NOMO-1 treated with dmso at 0.1 percent for 144 hours (cell line): ENCODE results near the gene RTL5.
A peak's percentile ranks its signal among the peaks of the same experiment; 100 is the strongest.

Experiments used
- DNase-seq: peaks from one replicate; lab custom pipeline; 2025; ENCODE audit not compliant: unreplicated experiment; lab: John Stamatoyannopoulos, UW

RTL5 gene

DNA sequence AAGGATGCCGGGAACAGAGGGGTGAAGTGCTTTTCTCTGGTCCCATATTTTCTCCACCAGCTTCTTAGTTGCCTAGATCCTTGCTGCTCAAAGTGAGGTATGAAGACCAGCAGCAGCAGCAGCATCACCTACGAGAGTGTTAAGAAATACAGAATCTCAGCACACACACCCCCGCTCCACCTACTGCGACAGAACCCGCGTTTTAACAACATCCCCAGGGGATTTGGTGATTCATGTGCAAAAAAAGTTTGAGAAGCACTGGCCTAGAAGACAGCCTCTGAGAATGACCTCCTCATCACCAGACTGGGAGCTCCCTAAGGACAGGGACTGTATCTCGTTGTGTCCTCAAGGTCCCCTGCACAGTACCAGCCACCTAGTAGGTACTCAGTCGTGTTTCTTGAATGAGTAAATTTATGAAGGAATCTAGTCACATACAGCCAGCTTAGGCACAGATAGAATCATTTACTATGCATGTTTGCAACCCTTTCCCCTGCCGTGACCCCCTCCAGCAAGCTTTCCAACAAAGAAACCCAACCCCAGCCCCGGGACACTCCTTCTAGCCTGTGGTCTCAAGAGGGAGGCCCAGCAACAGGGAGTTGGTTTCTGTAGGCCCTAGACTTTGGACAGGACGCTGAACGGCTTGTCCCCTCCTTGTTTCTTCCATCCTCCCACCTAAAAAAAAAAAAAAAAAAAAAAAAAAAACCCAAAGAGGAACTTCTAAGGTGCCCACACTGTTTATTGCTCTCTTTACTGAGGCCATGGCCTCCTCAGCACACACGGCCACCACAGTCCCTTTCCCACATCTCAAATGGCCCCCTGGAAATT lies 21.5 kb downstream of the RTL5 start:
- DNase-seq, result peak; percentile 11

DNA sequence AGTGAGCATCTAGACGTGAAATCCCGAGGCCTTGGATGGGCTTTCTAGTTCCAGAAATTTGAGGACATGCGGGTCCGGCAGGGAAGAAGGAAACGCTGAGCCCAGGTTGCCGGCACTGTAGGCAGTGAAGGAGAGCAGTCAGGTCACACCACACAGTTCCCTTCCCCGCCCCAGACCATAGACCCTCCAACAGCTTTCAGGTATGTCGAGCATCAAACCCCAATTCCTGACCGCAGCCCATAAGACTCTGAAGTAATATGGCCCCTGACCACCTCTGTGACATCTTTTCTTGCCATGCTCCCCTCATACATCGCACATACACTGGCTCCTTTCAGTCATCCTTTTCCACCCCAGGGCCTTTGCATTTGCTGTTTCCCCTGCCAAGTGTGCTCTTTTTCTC lies 23.0 kb downstream of the RTL5 start:
- DNase-seq, result no peak

DNA sequence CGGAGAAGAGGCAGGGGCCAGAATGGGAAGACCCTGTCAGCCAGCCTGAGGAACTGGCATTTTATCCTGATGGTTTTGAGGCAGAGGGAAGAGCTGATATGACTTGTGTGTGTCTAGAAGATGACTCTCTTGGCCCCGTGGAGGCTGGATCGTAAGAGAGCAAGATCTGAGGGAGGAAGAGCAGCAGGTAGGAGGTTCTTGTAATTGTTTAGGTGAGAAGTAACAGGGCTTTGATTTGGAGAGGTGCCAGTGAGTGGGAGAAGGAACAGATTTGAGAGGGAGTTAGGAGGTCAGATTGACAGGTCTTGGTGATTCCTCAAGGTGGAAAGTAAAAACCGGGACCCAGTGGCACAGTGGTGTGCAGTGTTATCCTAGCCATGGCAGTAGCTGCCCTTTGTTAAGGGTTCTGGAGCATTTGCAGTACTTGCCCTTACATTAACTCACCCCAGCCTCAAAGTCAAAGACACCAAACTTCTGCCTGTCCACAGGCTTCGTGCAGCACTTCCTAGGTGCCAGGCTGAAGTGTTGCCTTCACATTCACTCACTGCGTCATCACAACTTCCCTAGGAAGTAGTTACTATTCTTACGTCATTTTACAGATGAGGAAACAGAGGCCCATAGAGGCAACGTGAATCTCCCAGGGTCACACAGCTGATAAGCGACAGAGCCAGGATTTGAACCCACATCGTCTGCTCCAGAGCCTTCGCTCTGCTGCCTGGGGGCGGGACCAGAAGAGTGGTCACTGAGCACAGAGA lies 23.7 kb downstream of the RTL5 start:
- no peak for DNase-seq

DNA sequence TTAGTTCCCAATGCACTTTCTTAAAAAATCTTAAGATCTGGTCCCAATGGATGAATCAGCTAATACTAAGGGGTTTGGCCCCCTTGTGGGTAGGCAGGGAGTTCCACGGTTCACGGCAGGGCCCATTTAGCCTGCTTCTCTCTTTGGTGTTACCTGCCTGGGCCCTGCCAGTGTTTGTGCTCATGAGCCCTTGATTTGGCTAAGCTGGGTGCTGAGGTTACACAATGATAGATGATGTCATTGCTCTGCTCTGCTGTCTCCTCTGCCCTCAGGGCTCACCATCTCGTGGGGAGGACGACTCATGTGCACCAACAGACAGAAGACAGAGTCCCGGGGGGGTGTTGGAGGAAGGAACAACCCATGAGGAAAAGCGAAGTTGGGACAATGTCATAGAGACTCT lies 24.4 kb downstream of the RTL5 start:
- DNase-seq, result no peak

DNA sequence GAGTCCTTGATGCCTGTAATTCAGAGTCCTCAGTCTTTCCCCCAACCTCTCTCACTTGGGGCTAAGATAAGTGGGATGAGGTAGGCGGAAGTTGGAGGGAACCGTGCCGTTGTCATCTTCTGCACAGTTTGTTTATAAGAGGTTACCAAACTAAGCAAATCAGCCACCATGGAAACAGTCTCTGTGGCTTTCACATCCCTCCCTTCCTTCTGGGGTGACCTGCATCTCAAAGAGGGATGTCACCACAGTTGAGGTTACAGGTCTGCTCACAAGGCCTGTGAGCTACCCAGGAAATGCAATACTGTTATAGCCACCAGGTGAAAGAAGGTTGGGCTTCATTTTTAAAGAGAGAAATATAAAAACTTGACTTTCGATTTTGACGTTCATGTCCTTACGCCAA lies 26.3 kb downstream of the RTL5 start:
- no peak for DNase-seq

DNA sequence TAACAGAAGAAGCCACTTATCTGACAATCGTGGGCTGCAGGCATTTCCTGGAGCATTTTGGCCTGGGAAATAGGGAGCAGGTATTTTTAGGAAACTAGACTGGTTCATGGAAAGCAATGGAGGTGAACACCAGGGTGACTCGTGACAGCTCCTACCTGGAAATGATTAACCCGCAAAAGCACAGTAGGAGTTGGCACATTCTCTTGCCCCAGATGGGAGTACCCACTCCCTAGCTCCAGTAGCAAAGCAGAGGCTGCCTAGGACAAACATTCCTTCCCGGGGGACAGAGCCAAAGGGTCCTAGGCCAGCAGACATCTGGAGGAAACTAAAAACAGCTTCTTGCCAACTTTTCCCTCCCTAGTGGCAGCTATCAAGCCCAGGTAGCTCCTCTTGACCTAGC lies 29.0 kb downstream of the RTL5 start:
- no peak for DNase-seq

DNA sequence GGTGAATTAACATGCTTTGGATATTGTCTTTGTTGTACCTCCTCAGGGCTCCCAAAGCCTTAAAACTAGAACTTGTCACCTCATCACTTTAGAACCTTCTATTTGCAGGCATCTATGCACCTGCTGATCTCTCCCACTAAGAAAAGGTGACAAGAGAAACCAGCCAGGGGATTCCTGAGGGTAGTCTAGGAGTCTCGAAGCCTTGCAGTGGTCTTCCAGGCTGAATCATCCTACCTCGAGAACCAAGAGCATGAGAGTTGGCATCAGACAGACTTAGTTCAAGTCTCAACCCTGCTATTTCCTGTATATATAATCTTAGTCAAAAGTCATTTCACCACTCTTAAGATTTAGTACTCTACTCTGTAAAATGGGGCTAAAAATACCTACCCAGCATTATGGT lies 29.6 kb downstream of the RTL5 start:
- no peak for DNase-seq

DNA sequence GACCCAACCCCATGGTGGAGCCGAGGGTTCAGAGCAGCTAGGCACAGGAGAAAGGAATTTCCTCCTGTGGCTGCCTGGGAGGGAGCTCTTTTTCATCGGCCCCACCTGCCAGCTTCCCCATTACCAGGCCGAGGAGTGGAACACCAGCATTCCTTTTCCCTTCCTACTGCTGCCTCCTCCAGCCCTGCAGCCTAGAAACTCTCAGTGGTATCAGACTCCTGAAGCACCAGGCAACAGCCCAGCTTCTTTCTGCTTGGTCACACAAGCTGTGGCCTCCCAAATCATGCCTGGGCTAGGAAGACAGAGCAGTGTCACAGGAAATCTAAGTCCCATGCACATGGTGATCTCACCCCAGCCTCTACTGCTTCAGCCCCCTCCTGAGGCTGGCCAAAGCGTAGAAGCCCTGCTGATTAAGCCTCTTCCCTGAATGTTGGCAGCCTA lies 30.1 kb downstream of the RTL5 start:
- no peak for DNase-seq

DNA sequence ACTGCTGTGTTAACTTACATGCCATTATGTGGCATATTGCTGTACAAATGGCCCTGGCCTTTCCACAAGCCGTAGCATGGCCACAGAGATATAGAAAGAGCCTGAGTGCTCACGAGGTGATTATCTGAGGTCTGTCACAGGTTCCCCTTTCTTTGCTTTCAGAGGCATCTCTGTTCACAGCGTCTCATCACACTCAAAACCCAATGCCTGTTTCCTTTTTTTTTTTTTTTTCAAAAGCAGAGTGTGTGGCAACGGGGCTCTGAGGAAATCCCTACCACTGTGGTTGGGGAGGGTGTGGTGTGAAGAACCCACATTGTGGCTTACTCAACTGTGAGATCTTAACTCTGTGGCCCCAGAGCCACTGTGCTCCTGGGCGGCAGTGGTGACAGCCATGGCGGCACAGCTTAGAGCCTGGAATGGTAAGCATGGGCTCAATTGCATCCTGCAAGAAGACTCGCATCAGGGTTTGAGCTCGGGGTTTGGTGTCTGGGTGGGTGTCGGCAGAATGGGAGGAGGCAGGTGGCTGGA lies 30.8 kb downstream of the RTL5 start:
- peak; percentile 91 for DNase-seq

DNA sequence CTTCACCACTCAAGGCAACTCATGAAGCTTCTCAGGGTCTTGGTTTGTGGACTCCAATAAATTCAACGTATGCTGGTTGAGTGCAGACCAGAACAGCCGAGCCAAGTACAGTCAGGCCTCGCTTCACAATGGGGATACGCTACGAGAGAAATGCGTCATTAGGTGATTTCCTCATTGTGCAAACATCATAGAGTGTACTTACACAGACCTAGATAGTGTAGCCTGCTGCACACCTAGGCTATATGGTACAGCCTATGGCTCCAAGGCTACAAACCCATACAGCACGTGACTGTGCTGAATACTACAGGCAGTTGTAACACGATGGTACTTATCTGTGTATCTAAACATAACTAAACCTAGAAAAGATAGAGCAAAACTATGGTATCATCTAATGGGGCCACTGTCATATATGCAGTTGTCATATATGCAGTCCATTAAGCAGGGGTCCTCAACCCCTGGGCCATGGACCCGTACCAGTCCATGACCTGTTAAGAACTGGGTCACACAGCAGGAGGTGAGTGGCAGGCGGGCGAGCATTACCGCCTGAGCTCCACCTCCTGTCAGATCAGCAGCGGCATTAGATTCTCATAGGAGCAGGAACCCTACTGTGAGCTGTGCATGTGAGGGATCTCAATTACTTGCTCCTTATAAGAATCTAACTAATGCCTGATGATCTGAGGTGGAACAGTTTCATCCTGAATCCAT lies 31.5 kb downstream of the RTL5 start:
- DNase-seq, result no peak

DNA sequence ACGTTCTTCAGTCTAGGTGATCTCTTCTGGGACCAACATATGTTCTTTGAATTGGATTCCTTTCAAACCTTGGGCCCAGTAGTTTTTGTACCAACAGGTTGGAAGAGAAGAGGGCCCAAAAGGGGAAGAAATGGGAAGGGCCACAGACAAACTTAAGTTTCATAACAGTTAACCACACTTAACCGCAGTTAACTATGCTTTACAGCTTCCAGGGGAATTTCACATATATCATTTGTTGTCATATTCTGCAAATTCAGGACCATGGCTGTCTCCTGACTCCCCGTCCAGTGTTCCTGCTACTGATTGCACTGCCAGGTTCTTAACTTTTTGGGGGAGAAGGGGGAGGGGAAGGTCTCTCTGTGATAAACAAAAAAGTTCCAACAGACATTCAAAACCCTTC lies 34.6 kb downstream of the RTL5 start:
- DNase-seq, result peak; percentile 70

DNA sequence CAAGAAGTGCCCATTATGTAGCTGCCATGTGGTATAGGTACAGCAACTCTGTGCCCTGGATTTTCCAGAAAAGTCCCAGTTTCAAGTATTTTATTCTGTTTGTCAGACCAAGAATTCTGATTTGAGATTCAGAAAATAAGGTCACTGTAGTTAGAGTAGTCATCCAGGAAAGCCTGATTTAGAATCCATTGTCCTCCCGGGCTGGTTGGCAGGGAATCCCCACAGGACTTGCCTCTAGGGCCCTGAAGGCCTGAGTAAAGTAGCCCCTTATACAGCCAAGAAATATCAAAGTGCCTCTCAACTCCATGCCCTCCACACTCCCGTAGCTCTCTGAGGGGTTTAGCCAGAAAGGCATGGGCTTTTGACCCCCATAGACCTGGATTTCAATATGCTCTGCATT lies 36.3 kb downstream of the RTL5 start:
- DNase-seq, result no peak

DNA sequence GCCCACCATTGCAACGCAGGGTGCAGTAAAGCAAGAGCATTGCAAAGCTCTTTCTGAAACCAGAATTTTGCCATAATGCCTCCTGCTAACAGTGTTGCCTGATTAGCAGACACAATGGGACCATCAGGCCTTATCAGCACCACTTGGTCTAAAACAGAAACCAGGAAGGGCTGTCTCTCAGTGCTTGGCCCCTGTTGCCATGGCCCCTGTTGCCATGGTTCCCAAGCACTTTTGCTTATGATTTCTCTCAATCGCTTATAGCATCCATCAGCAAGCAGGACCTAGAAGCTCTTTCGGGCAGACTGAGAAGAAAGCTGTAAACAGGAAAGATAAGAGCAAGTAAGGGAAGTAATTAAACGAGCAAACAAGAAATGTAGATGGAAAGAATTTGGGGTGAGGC lies 36.8 kb downstream of the RTL5 start:
- DNase-seq, result peak; percentile 26

DNA sequence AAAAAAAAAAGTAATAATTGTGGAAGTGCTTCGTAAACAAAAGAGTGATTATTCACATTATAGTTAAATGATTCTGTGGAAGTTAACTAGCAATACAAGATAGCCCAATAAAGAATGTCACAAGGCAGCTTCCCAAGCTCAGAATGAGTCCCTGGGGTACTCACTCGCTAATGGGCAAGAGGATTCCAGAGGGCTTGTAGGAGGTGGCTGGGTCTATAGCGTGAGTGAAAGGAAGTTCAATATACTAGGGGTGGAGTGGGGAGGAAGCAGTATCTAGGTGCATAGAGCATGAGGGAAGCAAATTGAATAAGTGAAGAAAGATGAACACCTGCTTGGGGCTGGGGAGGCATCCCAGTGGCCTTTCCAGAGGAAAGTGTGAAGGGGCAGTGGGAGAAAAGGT lies 42.5 kb downstream of the RTL5 start:
- no peak for DNase-seq

DNA sequence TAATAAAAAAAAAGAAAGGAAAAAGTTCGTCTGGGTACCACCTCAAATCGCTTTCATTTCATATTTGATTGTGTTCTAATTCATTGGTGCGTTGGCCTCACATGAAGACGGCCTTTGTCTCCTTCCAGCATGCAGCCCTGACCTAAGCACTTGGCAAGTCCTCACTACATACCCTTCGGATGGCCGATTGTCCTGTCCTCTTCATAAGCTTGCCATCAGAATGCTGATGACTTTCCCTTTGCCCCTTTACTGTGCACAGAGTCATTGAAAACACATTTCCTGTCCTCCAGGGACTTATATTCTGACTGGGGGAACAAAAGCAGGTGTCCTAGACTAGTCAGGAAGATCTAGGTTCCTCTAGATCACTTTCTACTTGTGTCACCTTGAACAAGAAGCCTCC lies 43.0 kb downstream of the RTL5 start:
- no peak for DNase-seq

DNA sequence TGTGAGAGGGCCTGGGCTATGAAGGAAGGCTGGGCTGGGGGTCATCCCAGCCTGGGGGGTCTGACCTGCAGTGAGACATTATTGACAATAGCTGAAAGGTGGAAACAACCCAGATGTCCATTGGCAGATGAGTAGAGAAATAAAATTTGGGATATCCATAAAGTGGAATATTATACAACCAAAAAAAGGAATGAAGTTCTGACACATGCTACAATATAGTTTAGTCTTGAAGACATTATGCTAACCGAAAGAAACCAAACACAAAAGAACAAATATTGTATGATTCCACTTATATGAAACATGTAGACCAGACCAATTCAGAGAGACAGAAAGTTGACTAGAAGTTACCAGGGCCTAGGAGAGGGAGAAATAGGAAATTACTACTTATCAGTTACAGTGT lies 44.7 kb downstream of the RTL5 start:
- no peak for DNase-seq

DNA sequence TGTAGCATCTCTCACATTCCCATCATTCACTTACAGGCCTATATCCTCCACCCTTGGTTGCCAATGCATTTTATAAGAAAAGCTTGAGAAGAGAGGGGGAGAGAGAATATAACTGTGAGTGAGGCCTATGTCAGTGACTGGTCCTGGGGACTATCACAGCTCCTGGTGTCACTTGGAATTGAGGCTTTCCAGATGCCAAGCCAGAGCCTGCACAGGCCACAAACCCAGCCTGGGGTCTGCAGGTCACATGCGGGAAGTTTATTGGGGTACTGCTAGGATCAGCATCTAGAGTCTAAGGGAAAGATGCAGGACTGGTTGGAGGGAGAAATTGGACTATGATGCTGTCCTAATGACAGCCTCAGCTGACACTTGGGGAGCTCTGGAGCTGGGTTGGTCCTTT lies 47.6 kb downstream of the RTL5 start:
- DNase-seq, result no peak

DNA sequence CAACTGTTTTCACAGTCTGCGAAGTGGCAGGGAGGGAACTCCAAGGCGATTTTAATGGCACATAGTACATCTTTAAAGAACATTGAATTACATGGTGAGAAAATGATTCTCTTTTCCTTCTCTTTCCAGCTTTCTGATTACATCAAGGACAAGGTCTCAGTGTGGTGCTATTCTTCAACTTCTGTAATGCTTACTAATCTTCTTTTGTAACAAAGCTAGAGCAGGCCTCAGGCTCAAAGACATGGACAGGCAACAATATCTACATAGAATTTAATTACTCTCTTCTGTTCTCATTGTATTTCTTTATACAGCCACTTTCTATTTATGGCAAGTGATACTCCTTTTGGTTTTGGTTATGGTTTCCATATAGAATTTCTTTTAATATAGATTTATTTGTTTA lies 48.4 kb downstream of the RTL5 start:
- no peak for DNase-seq

DNA sequence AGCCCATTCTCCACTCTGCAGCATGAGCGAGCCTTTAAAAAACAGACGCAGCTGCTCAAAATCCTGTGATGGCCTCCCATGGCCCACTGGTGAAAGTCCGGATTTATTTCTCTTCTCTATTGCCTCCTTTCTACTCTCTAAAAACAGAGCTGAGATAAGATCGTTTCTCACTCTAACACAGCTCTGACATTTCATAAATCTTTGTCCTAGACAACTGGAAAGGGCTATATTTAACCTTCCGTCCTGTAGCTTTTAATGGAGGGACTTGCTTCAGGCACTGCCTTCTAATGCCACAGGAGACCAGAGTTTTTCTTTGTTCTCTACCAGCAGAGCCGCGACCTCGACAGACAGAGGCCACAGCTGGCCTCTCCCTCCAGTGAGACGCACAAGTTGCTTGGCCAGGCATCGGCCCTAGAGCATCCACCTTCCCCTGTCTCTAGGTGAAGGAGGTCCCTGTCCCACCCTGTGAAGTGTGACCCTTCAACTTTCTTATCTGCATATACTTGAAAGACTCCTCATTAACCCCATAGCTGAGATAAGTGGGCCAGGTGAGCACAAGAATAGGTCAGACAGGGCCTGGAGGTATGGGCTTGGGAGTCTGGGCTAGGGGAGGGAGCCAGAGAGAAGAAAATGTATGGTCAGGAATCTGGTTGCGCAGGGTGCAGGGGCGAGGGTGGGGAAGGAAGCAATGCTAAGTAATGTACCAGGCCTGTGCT lies 50.0 kb downstream of the RTL5 start:
- no peak for DNase-seq

DNA sequence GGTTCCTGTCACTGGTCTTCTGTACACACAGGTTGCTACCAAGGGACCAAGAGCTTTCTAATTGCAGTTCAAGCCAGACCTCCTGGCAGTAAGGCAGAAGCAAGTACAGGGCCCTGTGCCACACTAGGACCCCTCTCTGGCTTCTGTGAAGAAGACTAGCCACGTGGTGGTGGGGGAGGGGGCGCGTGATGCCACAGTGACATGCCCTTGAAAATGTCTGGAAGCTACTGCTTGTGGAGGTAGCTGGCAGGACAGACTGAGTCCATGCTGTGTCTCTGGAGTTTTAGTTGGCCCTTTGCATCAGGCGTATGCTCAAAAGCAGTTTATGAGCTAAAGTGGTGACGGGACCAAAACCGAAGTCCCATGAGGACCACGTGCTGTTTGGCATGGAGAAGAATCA lies 50.9 kb downstream of the RTL5 start:
- DNase-seq, result no peak

DNA sequence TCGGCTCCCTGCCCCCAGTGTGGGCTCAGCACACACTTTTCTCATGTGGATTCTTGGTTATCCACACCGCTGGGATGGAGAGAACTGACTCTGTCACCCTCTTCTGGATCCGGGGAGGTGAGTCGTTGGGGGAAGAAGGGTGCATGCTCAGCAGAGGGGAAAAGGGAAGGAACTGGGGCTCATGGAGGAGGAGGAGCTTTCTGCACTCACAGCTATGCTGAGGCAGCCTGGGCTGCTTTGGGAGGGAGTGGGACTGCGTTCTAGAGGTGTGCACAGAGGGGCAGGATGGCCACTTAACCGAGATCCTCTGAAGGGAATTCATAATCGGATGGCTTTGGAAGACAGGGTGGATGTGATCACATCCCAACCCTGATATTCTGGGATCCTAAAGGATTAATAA lies 51.6 kb downstream of the RTL5 start:
- peak; percentile 46 for DNase-seq
